Measurements from ENCODE around the gene FOXRED1. TPM values are rescaled to one million over a fixed set of nuclear protein-coding genes. Genes with fewer than 3 reads are reported as not detected.

FOXRED1 gene
- polyA plus RNA-seq, 1 donor (not counting 4 experiments of a cell fraction or from before 2014, with no cell fraction given), result 20.8 TPM

GRCh38 chr11:126277322-126277721 lies 8.4 kb downstream of the FOXRED1 start:
- H3K9me3 ChIP-seq (ENCODE audit: control insufficient read depth, low read depth, low read length), result no peaks in the 10 kb centered on the region
- dilution Hi-C loops (cut with MboI; ENCODE audit: extremely low pct_ligation_motif_present, low sequenced_read_pairs), result no loop called here
- H3K79me2 ChIP-seq (ENCODE audit: control insufficient read depth, insufficient read depth, low read length), result no peaks in the 10 kb centered on the region
- DNase-seq (ENCODE audit: low read depth, low spot score) (no peak), FAIRE-seq (no peak)
- TF ChIP-seq EZH2 (IDR thresholded peaks at IDR 0.05; ENCODE audit: low read length), result no peak
- TF ChIP-seq, protein P1, sequence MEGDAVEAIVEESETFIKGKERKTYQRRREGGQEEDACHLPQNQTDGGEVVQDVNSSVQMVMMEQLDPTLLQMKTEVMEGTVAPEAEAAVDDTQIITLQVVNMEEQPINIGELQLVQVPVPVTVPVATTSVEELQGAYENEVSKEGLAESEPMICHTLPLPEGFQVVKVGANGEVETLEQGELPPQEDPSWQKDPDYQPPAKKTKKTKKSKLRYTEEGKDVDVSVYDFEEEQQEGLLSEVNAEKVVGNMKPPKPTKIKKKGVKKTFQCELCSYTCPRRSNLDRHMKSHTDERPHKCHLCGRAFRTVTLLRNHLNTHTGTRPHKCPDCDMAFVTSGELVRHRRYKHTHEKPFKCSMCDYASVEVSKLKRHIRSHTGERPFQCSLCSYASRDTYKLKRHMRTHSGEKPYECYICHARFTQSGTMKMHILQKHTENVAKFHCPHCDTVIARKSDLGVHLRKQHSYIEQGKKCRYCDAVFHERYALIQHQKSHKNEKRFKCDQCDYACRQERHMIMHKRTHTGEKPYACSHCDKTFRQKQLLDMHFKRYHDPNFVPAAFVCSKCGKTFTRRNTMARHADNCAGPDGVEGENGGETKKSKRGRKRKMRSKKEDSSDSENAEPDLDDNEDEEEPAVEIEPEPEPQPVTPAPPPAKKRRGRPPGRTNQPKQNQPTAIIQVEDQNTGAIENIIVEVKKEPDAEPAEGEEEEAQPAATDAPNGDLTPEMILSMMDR (optimal IDR thresholded peaks at IDR 0.05 in 1 of 3, IDR thresholded peaks at IDR 0.05 in 1 of 3, conservative IDR thresholded peaks at IDR 0.05 in 1 of 3; ENCODE audit: extremely low read depth in 1 of 3, insufficient read depth in 2 of 3, low read length in 3 of 3), result no peak
- H3K4me2 ChIP-seq (ENCODE audit: control insufficient read depth, extremely low read depth, insufficient read depth, low read depth, low read length), result no peak overlapping the region
- H2AFZ ChIP-seq (ENCODE audit: control insufficient read depth, low read length), result no peak overlapping the region
- no peaks in the 10 kb centered on the region for H3K27me3 ChIP-seq (ENCODE audit: control insufficient read depth, extremely low read depth, insufficient read depth, low read length)
- peaks cover 23 to 32% of the 10 kb centered on the region in 2 experiments for H3K36me3 ChIP-seq (ENCODE audit: control insufficient read depth in 2 of 2, extremely low read depth in 1 of 2, insufficient read depth in 2 of 2, low read length in 2 of 2)
- no peaks in the 10 kb centered on the region for H3K9me1 ChIP-seq (ENCODE audit: control insufficient read depth, extremely low read depth, insufficient read depth, low read length)
- peaks cover 5% of the 10 kb centered on the region for H3K4me1 ChIP-seq (ENCODE audit: control insufficient read depth, extremely low read depth, insufficient read depth, low read length)
- no peak overlapping the region for H3K27ac ChIP-seq (ENCODE audit: control insufficient read depth, insufficient read depth, low read length)
- no peak overlapping the region for H3K4me3 ChIP-seq (ENCODE audit: control insufficient read depth in 2 of 3, extremely low read depth in 1 of 3, insufficient read depth in 2 of 3, low read depth in 1 of 3, low read length in 3 of 3)
- H4K20me1 ChIP-seq (ENCODE audit: control insufficient read depth, extremely low read depth, insufficient read depth, low read length), result no peaks in the 10 kb centered on the region
- H3K9ac ChIP-seq (ENCODE audit: control insufficient read depth, extremely low read depth, insufficient read depth, low read length), result no peak overlapping the region

GRCh38 chr11:126277780-126278179 lies 8.8 kb downstream of the FOXRED1 start:
- dilution Hi-C loops (cut with MboI; ENCODE audit: extremely low pct_ligation_motif_present, low sequenced_read_pairs), result no loop called here
- H2AFZ ChIP-seq (ENCODE audit: control insufficient read depth, low read length), result no peak overlapping the region
- no peaks in the 10 kb centered on the region for H3K9me3 ChIP-seq (ENCODE audit: control insufficient read depth, low read depth, low read length)
- H3K9ac ChIP-seq (ENCODE audit: control insufficient read depth, extremely low read depth, insufficient read depth, low read length), result no peak overlapping the region
- FAIRE-seq, result no peak
- no peaks in the 10 kb centered on the region for H3K9me1 ChIP-seq (ENCODE audit: control insufficient read depth, extremely low read depth, insufficient read depth, low read length)
- H3K27ac ChIP-seq (ENCODE audit: control insufficient read depth, insufficient read depth, low read length), result no peak overlapping the region
- H4K20me1 ChIP-seq (ENCODE audit: control insufficient read depth, extremely low read depth, insufficient read depth, low read length), result no peaks in the 10 kb centered on the region
- no peaks in the 10 kb centered on the region for H3K79me2 ChIP-seq (ENCODE audit: control insufficient read depth, insufficient read depth, low read length)
- peaks cover 9% of the 10 kb centered on the region for H3K4me1 ChIP-seq (ENCODE audit: control insufficient read depth, extremely low read depth, insufficient read depth, low read length)
- no peak overlapping the region for H3K4me2 ChIP-seq (ENCODE audit: control insufficient read depth, extremely low read depth, insufficient read depth, low read depth, low read length)
- peaks cover 23 to 32% of the 10 kb centered on the region in 2 experiments for H3K36me3 ChIP-seq (ENCODE audit: control insufficient read depth in 2 of 2, extremely low read depth in 1 of 2, insufficient read depth in 2 of 2, low read length in 2 of 2)
- no peaks in the 10 kb centered on the region for H3K27me3 ChIP-seq (ENCODE audit: control insufficient read depth, extremely low read depth, insufficient read depth, low read length)
- TF ChIP-seq EZH2 (IDR thresholded peaks at IDR 0.05; ENCODE audit: low read length), result no peak
- TF ChIP-seq, protein P1 (optimal IDR thresholded peaks at IDR 0.05 in 1 of 3, IDR thresholded peaks at IDR 0.05 in 1 of 3, conservative IDR thresholded peaks at IDR 0.05 in 1 of 3; ENCODE audit: extremely low read depth in 1 of 3, insufficient read depth in 2 of 3, low read length in 3 of 3), result no peak
- no peak overlapping the region for H3K4me3 ChIP-seq (ENCODE audit: control insufficient read depth in 2 of 3, extremely low read depth in 1 of 3, insufficient read depth in 2 of 3, low read depth in 1 of 3, low read length in 3 of 3)
- DNase-seq (ENCODE audit: low read depth, low spot score), result no peak

Data from keratinocyte (primary cell).